NCI-H1694 treated with DMSO at 0.1 percent for 48 hours (cell line): ENCODE measurements around the gene FAHD1.

ENCODE experiments used
- DNase-seq: peaks from one replicate; lab custom pipeline; 2025; lab: John Stamatoyannopoulos, UW

Gene FAHD1

DNA sequence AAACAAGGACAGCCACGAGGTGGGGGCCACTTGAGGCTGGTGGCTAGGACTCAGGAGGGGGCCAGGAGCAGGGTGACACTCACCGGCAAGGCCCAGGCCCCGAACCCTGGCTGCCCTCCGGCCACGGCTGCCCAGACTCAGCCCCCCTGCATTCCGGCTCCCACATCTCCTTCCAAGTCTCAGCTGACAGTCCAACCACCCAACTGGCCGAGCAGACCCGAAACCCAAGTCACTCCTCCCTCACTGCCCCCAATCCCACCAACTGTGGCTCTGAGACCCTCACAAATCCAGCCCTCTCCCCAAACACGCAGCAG, 9.8 kb upstream of the FAHD1 start:
- DNase-seq = no peak

DNA sequence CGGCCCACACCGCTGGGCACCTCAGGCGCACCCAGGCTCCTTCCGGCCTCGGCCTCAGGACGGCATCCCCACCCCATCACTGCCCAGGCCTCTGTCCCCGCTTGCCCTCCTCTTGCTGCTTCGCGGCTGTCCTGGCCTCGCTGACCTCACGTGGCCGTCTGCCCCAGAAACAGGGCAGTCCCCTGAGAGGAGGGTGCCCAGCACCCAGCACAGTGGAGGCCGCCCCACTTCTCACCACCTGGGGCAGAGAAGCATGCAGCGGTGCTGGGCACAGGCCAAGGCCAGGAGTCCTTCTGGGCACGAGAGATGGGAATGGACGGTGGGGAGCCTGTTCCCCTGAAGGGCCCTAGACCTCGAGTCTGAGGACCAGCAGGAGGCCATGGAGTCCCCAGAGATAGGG, 9.3 kb upstream of the FAHD1 start:
- no peak for DNase-seq

DNA sequence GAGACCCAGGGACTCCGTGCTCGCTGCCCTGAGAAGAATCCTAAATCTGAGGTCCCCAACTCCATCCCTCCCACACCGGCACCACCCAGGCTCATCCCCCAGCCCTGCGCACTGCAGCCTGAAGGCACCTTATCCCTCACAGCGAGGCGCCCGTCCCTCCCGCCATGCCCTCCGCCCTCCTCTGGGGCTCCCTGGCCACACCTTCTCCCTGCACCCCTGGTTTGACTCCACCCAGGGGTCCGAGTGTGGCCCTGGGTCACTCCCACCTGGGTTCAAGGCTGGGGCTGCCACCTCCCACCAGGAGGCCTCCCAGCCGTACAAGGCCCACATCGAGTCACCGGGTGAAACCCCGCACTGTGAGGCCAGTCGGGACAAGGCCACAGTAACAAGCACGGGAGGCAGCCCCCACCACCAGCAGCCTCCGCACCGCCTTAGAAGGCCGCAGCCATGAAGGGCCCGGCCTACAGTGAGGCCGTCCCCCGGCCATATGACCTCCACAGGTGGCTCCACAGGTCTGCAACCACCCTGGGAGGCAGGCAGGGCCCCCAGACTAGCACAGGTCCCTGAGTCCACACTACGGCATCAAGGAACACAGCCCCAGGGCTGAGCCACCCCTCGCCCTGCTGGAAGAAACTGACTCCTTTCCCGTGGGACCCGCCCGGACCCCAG, 8.7 kb upstream of the FAHD1 start:
- no peak for DNase-seq

- no peak for DNase-seq
Observed at GRCh38 chr16:1818873-1819525, 8.0 kb upstream of the FAHD1 start.

DNA sequence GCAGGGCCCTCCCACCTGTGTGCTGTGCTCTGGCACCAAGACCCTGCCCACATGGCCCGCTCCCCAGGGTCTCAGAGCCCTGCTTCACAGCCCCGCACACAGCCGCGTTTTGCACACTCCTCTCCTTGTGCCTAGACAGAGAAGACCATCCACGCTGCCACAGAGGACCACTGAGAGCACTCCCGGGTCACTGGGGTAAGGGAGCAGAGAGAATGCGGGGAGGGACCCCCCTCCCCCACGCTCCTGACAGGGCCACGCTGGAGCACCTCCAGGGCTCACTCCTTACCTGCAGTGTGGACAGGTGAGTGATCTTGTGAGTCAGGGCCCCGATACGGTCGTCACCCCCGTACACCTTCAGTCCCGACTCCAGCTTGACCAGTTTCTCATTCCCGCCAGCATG, 7.4 kb upstream of the FAHD1 start:
- DNase-seq = no peak

DNA sequence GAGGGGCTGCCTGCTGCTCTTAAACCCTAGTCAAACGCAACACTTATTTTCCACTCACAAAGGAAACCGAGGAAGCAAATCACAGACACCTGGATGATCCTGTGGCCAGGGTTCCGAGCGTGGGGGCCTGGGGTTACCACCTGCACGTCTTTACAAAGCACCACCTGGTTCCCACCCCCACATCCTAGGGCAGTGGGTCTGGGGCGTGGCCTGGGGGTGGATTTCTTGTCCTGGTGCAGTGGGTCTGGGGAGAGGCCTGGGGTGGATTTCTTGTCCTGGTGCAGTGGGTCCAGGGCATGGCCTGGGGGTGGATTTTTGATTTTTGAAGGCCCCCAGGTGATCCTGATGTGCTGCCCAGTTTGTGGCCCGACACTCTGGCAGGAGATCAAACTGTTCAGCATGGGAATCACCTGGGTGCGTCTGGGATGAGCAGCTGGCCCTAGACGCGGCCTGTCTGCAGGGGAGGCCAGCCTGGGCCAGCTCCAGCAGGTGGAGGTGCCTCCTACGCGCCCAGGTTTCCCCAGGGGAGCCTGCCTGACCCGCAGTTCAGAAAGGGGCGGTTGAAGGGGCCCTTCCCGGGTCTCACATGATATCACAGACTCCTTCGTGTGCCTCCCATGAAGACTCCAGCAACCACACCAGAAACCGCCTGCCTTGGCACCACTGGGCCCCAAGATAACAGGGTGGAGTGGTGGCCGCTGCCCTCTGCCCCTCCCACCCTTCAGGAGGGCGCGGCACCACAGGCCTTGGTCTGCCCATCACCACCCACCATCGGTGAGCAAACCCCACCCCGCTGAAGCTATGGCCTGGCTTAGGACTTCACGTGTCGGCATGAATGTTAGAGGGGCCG, 6.7 kb upstream of the FAHD1 start:
- no peak for DNase-seq

GRCh38 chr16:1820946-1821290, 6.1 kb upstream of the FAHD1 start:
- no peak for DNase-seq

DNA sequence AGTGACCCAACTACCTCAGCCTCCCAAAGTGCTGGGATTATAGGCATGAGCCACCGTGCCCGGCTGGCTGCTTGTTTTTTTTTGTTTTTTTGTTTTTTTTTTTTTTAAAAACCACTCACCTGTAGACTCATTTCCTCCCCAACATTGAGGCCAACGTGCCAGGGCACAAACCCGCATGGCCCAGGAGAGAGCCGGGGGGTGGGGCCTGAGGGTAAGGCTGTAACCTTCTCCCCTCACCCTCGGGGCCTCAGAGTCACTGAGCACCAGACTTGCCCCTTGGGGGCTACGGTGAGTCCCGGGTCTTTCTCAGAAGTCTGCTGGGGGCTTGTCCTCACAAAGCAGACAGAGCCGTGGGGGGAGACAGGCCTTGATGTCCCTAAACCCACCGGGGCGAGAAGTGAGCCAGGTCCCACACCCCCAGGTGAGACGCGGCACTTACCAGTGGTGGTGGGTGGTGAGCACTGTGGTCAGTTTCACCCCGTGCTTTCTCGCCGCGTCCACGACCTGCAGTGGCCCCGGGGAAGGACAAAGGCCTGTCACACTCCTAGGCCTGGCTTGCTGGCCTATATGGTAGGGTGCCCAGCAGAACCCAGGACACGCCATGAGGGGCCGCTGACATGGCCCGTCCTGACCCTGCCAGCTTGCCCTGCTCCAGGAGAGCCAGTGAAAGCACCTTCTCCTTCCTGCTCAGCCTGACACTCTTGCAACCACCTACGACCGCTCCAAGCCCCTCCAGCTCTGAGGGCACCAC, 5.0 kb upstream of the FAHD1 start:
- no peak for DNase-seq

- DNase-seq = no peak
Observed at GRCh38 chr16:1822801-1823200, 4.2 kb upstream of the FAHD1 start.

- DNase-seq = peak; percentile 15
Observed at GRCh38 chr16:1823821-1824220, 3.2 kb upstream of the FAHD1 start.

DNA sequence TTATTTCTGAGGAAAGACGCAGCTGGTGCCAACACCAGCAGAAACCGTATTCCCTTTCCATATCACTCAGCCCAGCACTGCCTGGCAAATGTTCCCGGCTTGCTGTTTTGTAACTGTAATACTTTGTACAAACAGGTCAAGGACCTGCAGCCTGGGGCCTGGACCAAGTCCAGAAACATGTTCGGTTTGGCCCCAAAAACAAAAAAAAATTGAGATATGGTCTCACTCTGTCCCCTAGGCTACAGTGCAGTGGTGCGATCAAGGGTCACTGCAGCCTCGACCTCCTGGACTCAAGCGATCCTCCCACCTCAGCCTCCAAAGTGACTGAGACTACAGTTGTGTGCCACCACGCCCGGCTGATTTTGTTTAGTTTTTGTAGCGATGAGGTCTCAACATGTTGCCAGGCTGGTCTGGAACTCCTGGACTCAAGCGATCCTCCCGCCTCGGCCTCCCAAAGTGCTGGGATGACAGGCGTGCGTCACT, 1.6 kb upstream of the FAHD1 start:
- DNase-seq = no peak

DNA sequence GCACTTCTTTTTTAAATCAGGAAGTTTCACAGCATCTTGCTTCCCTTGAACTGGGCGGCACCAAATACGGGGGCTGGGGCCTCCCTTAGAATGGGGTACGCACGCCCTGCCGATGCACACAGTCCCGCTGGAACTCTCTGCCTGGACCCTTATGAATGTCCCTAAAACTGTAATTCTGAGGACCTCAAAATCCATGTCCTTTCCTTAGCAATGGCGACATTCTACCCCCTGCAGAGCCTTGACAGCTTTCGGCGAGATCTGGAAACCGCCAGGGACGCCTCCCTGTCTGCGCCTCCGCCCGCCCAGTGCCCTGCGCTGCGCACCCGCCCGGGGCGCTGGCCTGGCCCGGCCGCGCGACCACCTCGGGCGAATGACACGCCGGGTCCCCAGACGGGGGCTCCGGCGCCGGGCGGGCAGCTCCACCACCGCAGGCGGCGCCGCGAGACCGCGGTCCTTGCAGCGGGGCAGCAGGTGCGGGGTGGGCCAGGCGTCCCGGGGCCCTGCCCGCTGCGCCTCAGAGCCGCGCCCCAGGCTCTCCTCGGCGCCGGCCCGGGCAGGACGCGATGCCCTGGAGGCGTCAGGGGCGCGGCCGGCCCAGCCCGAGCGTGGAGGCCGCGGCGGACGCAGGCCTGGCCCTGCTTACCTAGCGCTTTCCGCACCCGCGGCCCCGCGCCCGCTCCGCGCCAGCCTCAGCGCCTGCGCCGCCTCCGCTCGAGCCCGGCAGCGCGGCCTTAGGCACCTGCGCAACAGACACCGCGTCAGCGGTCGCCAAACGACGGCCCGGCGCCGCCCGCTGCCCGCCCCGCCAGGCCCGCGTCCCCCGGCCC, 929 bp upstream of the FAHD1 start:
- no peak for DNase-seq

GRCh38 chr16:1828645-1829410, 1.8 kb downstream of the FAHD1 start:
- no peak for DNase-seq

GRCh38 chr16:1830213-1830612, 3.2 kb downstream of the FAHD1 start:
- DNase-seq = no peak

GRCh38 chr16:1831186-1832075, 4.4 kb downstream of the FAHD1 start:
- no peak for DNase-seq

- no peak for DNase-seq
Observed at GRCh38 chr16:1832838-1833454, 5.9 kb downstream of the FAHD1 start.

DNA sequence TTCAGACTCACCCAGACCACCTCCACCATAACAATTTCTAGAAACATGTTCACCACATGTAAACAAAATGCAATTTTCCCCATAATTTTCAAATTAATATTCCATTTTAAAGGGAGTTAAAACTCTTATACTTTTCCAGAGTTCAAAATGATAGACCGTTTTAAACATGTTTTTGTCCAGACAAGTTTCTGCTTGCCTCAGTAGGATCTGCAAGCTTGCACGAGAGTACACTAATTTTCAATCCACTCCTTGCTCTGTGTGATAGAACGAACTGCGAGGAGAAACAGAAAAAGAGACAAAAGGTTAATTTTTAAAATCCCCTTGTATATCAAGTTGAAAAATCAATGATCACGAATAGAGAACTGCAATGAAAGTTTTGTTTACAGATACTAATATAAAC, 7.1 kb downstream of the FAHD1 start:
- no peak for DNase-seq

- DNase-seq = no peak
Observed at GRCh38 chr16:1839554-1839953, 12.5 kb downstream of the FAHD1 start.

DNA sequence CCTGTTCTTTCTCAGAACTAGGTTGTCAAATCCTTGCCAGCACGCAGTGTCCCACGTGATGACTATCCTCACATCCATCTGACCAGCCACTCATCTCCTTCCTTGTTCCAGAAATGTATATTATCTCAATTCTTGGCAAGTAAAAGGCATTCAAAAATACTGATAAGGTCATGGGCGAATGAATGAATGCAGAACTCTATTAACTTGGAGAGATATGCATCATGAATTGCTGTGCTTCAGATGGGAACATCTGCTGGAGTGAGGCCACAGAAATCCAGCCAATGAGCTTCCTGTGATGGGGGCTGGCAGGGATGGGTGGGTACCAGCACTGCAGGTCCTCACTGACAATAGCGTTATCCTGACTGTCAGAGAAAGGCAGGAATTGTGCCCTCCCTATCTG, 19.0 kb downstream of the FAHD1 start:
- no peak for DNase-seq
